H1 (cell line): Measurements from ENCODE around the gene CCDC80. TPM values are rescaled to one million over a fixed set of nuclear protein-coding genes. Genes with fewer than 3 reads are reported as not detected.

Experiments used
- CTCF ChIA-PET: fragments of 300-600 bp; sonication (Branson Sonifier 250); formaldehyde crosslinking; loops from one replicate; lab custom pipeline; 2021; ENCODE audit not compliant: partially characterized antibody; lab: Charles Lee
- POLR2A ChIA-PET: fragments of 300-600 bp; sonication (Branson Sonifier 250); formaldehyde crosslinking; loops from one replicate; lab custom pipeline; 2021; ENCODE audit warnings: inconsistent platforms; ENCODE audit not compliant: partially characterized antibody; lab: Charles Lee
- DNase-seq, 2 experiments: peaks; one replicate each; pipeline versions ENCODE4 v3.0.0 to v3.0.0-alpha.2; 2010 to 2022; ENCODE audit warnings: low spot score in 2 of 2, low read depth in 1 of 2, mixed read lengths in 1 of 2
- FAIRE-seq: peaks from 2 replicates; lab custom pipeline; 2011; peaks lifted over from hg19 to GRCh38; lab: Jason Lieb, UNC
- H2AFZ ChIP-seq: 2 replicates; pipeline ENCODE4 v1.8.1; 2012; ENCODE audit warnings: low read length, inconsistent platforms
- H2AK5ac ChIP-seq: 2 replicates; pipeline ENCODE4 v1.6.1; 2013; ENCODE audit warnings: low read depth, low read length
- H2BK120ac ChIP-seq: replicated peaks from 2 replicates; pipeline ENCODE3; 2013; ENCODE audit warnings: low read depth, low read length, inconsistent platforms
- H2BK12ac ChIP-seq: 2 replicates; pipeline ENCODE4 v1.6.1; 2013; ENCODE audit warnings: low read depth, low read length
- H2BK15ac ChIP-seq: 2 replicates; pipeline ENCODE4 v1.6.1; 2013; ENCODE audit warnings: low read length
- H2BK20ac ChIP-seq: 2 replicates; pipeline ENCODE4 v1.6.1; 2013; ENCODE audit warnings: low read length
- H2BK5ac ChIP-seq: 2 replicates; pipeline ENCODE4 v1.6.1; 2013; ENCODE audit warnings: low read depth, low read length
- H3K14ac ChIP-seq: 2 replicates; pipeline ENCODE4 v1.6.1; 2013; ENCODE audit warnings: inconsistent platforms; ENCODE audit not compliant: insufficient read length
- H3K18ac ChIP-seq: 2 replicates; pipeline ENCODE4 v1.6.1; 2013; ENCODE audit warnings: low read length; ENCODE audit errors: extremely low read depth
- H3K23ac ChIP-seq: 2 replicates; pipeline ENCODE4 v1.6.1; 2013; ENCODE audit warnings: inconsistent platforms; ENCODE audit not compliant: insufficient read length
- H3K23me2 ChIP-seq: 2 replicates; pipeline ENCODE4 v1.6.1; 2013; ENCODE audit warnings: low read depth, low read length
- H3K27ac ChIP-seq: 2 replicates; pipeline ENCODE4 v1.6.1; 2011; ENCODE audit warnings: low read depth, low read length, inconsistent platforms
- H3K27me3 ChIP-seq, 4 experiments: replicated peaks in 1 of 4; 1 replicate in 1 of 4; 2 replicates in 3 of 4; pipeline versions ENCODE4 v1.6.1 to v1.8.1; 2011 to 2013; ENCODE audit warnings: low read length in 3 of 4, mild to moderate bottlenecking in 3 of 4, inconsistent platforms in 2 of 4, mixed read lengths in 2 of 4, moderate library complexity in 1 of 4; ENCODE audit not compliant: control insufficient read depth in 3 of 4, insufficient read depth in 3 of 4; ENCODE audit errors: extremely low read depth in 1 of 4
- H3K36me3 ChIP-seq, 4 experiments: 2 replicates each; pipeline versions ENCODE4 v1.6.1 to v1.8.1; 2011 to 2013; ENCODE audit warnings: mild to moderate bottlenecking in 4 of 4, low read length in 3 of 4, moderate library complexity in 2 of 4, control low read depth in 1 of 4, inconsistent platforms in 1 of 4; ENCODE audit not compliant: insufficient read depth in 4 of 4, control insufficient read depth in 2 of 4
- H3K4ac ChIP-seq: replicated peaks from 2 replicates; pipeline ENCODE3; 2013; ENCODE audit warnings: low read length, low read depth, mixed read lengths, inconsistent platforms; ENCODE audit not compliant: insufficient read length
- H3K4me1 ChIP-seq, 4 experiments: replicated peaks in 1 of 4; 1 replicate in 1 of 4; 2 replicates in 3 of 4; pipeline versions ENCODE4 v1.6.1 to v1.8.1; 2011 to 2013; ENCODE audit warnings: low read length in 3 of 4, inconsistent platforms in 2 of 4, mixed read lengths in 1 of 4; ENCODE audit not compliant: insufficient read depth in 4 of 4, control insufficient read depth in 3 of 4
- H3K4me2 ChIP-seq, 2 experiments: 2 replicates each; pipeline versions ENCODE4 v1.6.1 to v1.8.1; 2011 to 2013; ENCODE audit warnings: low read depth in 2 of 2, low read length in 2 of 2, control low read depth in 1 of 2, inconsistent platforms in 1 of 2, mild to moderate bottlenecking in 1 of 2; ENCODE audit not compliant: insufficient read depth in 1 of 2
- H3K4me3 ChIP-seq, 4 experiments: fragments of 200-600, 300-600 bp in 1 of 4; sonication (generic), shearing (Covaris generic), sonication (Bioruptor Twin) in 1 of 4; 2 replicates each; pipeline versions ENCODE4 v1.5.1 to v1.8.1; 2011 to 2016; ENCODE audit warnings: low read length in 4 of 4, low read depth in 3 of 4, control low read depth in 2 of 4, inconsistent platforms in 2 of 4, mild to moderate bottlenecking in 2 of 4, mixed read lengths in 1 of 4, moderate library complexity in 1 of 4; ENCODE audit not compliant: insufficient read depth in 2 of 4; ENCODE audit errors: extremely low read depth in 1 of 4
- H3K56ac ChIP-seq: replicated peaks from 2 replicates; pipeline ENCODE3; 2013; ENCODE audit warnings: low read depth, mild to moderate bottlenecking, mixed read lengths, low read length, inconsistent platforms; ENCODE audit not compliant: insufficient read length
- H3K79me1 ChIP-seq: 2 replicates; pipeline ENCODE4 v1.6.1; 2013; ENCODE audit warnings: low read depth, low read length, control low read depth
- H3K79me2 ChIP-seq, 2 experiments: 2 replicates each; pipeline versions ENCODE4 v1.6.1 to v1.8.1; 2012 to 2013; ENCODE audit warnings: low read length in 2 of 2, mild to moderate bottlenecking in 2 of 2, inconsistent platforms in 1 of 2; ENCODE audit not compliant: insufficient read depth in 2 of 2, control insufficient read depth in 1 of 2
- H3K9ac ChIP-seq, 4 experiments: replicated peaks in 1 of 4; 1 replicate in 1 of 4; 2 replicates in 3 of 4; pipeline versions ENCODE4 v1.6.1 to v1.8.1; 2011 to 2013; ENCODE audit warnings: low read depth in 3 of 4, low read length in 3 of 4, control low read depth in 2 of 4, mild to moderate bottlenecking in 2 of 4, moderate library complexity in 2 of 4, inconsistent platforms in 1 of 4; ENCODE audit errors: extremely low read depth in 1 of 4
- H3K9me3 ChIP-seq, 2 experiments: 2 replicates each; pipeline versions ENCODE4 v1.6.1 to v1.8.1; 2012 to 2013; ENCODE audit warnings: mild to moderate bottlenecking in 2 of 2, moderate library complexity in 2 of 2, control low read depth in 1 of 2, inconsistent platforms in 1 of 2, low read depth in 1 of 2, low read length in 1 of 2, mixed read lengths in 1 of 2; ENCODE audit not compliant: insufficient read depth in 2 of 2
- H4K20me1 ChIP-seq, 2 experiments: replicated peaks in 1 of 2; 2 replicates each; pipeline versions ENCODE3 to v1.8.1; 2011 to 2013; ENCODE audit warnings: inconsistent platforms in 2 of 2, low read length in 2 of 2, mild to moderate bottlenecking in 1 of 2; ENCODE audit not compliant: insufficient read depth in 2 of 2, control insufficient read depth in 1 of 2
- H4K5ac ChIP-seq: 2 replicates; pipeline ENCODE4 v1.6.1; 2013; ENCODE audit warnings: low read length, low read depth, mixed read lengths, inconsistent platforms; ENCODE audit not compliant: insufficient read length
- H4K8ac ChIP-seq: 2 replicates; pipeline ENCODE4 v1.8.0; 2013; ENCODE audit warnings: mild to moderate bottlenecking, moderate library complexity, low read length, inconsistent platforms; ENCODE audit not compliant: insufficient read depth; ENCODE audit errors: extremely low read depth
- H4K91ac ChIP-seq: replicated peaks from 2 replicates; pipeline ENCODE3; 2013; ENCODE audit warnings: low read length, mixed read lengths, inconsistent platforms; ENCODE audit not compliant: insufficient read length
- ASH2L ChIP-seq: fragments of 200-600, 300-600 bp; sonication (generic); IDR thresholded peaks from one replicate; pipeline ENCODE4 v1.7.1; 2017; ENCODE audit warnings: low read length
- BRCA1 ChIP-seq: IDR thresholded peaks from 2 replicates; pipeline ENCODE4 v1.6.1; 2012; ENCODE audit warnings: low read depth, low read length, improper control_type of control experiment
- CTCF ChIP-seq, 3 experiments: IDR thresholded peaks; 1 replicate in 2 of 3; 2 replicates in 1 of 3; pipeline versions ENCODE4 v1.5.1 to v1.6.1; 2011; ENCODE audit warnings: low read length in 3 of 3, mild to moderate bottlenecking in 3 of 3, inconsistent platforms in 2 of 3, low read depth in 1 of 3, moderate library complexity in 1 of 3; ENCODE audit not compliant: insufficient read depth in 1 of 3; ENCODE audit errors: control extremely low read depth in 1 of 3
- HDAC2 ChIP-seq, 2 experiments: fragments of 300-600 bp in 1 of 2; sonication (generic) in 1 of 2; IDR thresholded peaks; 2 replicates each; pipeline ENCODE4 v1.6.1; 2011 to 2012; ENCODE audit warnings: low read depth in 2 of 2, low read length in 2 of 2, mild to moderate bottlenecking in 2 of 2, moderate library complexity in 2 of 2, borderline replicate concordance in 1 of 2, inconsistent platforms in 1 of 2
- POU5F1 ChIP-seq: IDR thresholded peaks from 2 replicates; pipeline ENCODE4 v1.6.1; 2011; ENCODE audit warnings: low read depth, mild to moderate bottlenecking, low read length, moderate library complexity
- RNF2 ChIP-seq: fragments of 200-900, 300-1000 bp; sonication (generic); IDR thresholded peaks from 2 replicates; pipeline ENCODE4 v1.7.1; 2016; ENCODE audit warnings: borderline replicate concordance, low read depth, mild to moderate bottlenecking, antibody characterized with exemption, low read length; ENCODE audit not compliant: poor library complexity, severe bottlenecking; ENCODE audit errors: missing control alignments
- RXRA ChIP-seq: IDR thresholded peaks from 2 replicates; pipeline ENCODE4 v1.6.1; 2011; ENCODE audit warnings: low read depth, mild to moderate bottlenecking, low read length, moderate library complexity; ENCODE audit not compliant: insufficient read depth
- SP4 ChIP-seq: IDR thresholded peaks from 2 replicates; pipeline ENCODE4 v1.6.1; 2012; ENCODE audit warnings: low read length, inconsistent platforms
- TEAD4 ChIP-seq: IDR thresholded peaks from 2 replicates; pipeline ENCODE4 v1.6.1; 2012; ENCODE audit warnings: low read depth, low read length, inconsistent platforms, mixed read lengths
- ZNF274 ChIP-seq: IDR thresholded peaks from 2 replicates; pipeline ENCODE4 v1.7.0; 2012; ENCODE audit warnings: low read length, borderline replicate concordance; ENCODE audit errors: extremely low read depth
- WGBS, 2 experiments: shearing (Covaris generic) in 1 of 2; methylation state at CpG; one replicate each; pipeline versions ENCODE4 v1.1.6 to v1.1.7; 2013 to 2015; ENCODE audit warnings: low lambda C conversion rate in 2 of 2, mixed read lengths in 2 of 2, inconsistent platforms in 1 of 2, low coverage in 1 of 2, missing lambda C conversion rate in 1 of 2; ENCODE audit not compliant: insufficient replicate concordance in 2 of 2, insufficient coverage in 1 of 2, insufficient read length in 1 of 2; ENCODE audit errors: extremely low coverage in 1 of 2, missing lambda C conversion rate in 1 of 2; 5-methylcytosine and 5-hydroxymethylcytosine counted together
- polyA plus RNA-seq, 7 experiments: library from polyadenylated mRNA; depleted of rRNA in 3 of 7; stranded (reverse) in 5 of 7; unstranded in 2 of 7; fragments of >200 nt in 5 of 7; fragments of 200-250 nt in 2 of 7; gene quantifications; 1 replicate in 5 of 7; 2 replicates in 1 of 7; 4 replicates in 1 of 7; pipeline versions ENCODE4 v1.2.1 to v1.2.3, GENCODE V29; 2011 to 2013; ENCODE audit warnings: missing spikeins in 2 of 7, mixed read lengths in 2 of 7
- total RNA-seq: library from RNA; stranded (reverse); fragmentation: NEBNext Ultra II Directional; extraction: Animal tissue kit (Norgen Biotek cat#: 25700); gene quantifications from 2 replicates; pipeline ENCODE4 v1.2.1, GENCODE V29; 2021

Gene CCDC80
- total and polyA plus RNA-seq, 2 of the 8 experiments (the other 6 are each of a cell fraction or from before 2014, with no cell fraction given): 1.1 to 12.9 TPM

GRCh38 chr3:112555535-112556170, 85.3 kb downstream of the CCDC80 start:
- H3K4ac ChIP-seq: no peak overlapping the region
- no peaks in the 10 kb centered on the region for H3K9me3 ChIP-seq
- H3K23me2 ChIP-seq: 0 out of 2 replicates have a peak, but pooled peaks cover under 1% of the 10 kb centered on the region
- H4K20me1 ChIP-seq: no peaks in the 10 kb centered on the region
- H4K91ac ChIP-seq: no peak overlapping the region
- H3K23ac ChIP-seq: no peak overlapping the region
- peaks cover 0 to 9% (median 4%) of the 10 kb centered on the region in 4 experiments; a peak in 3 of 8 replicates for H3K36me3 ChIP-seq
- no peak overlapping the region for H3K56ac ChIP-seq
- no peak overlapping the region for H2AK5ac ChIP-seq
- H3K18ac ChIP-seq: no peak overlapping the region
- H4K8ac ChIP-seq: no peak overlapping the region
- H3K79me1 ChIP-seq: no peaks in the 10 kb centered on the region; the same call in 1 of the 2 replicates
- H3K4me2 ChIP-seq: no peak overlapping the region
- no peak overlapping the region for H2BK5ac ChIP-seq
- H3K4me1 ChIP-seq: no peaks in the 10 kb centered on the region
- H4K5ac ChIP-seq: no peak overlapping the region
- H2BK12ac ChIP-seq: no peak overlapping the region
- no peak overlapping the region for H2BK20ac ChIP-seq
- H3K9ac ChIP-seq: no peak overlapping the region
- no peak for DNase-seq
- FAIRE-seq: no peak
- H3K79me2 ChIP-seq: peaks cover 3 to 61% of the 10 kb centered on the region in 2 experiments; a peak in 3 of 4 replicates
- H3K14ac ChIP-seq: no peak overlapping the region
- no peaks in the 10 kb centered on the region for H3K27me3 ChIP-seq
- H3K27ac ChIP-seq: no peak overlapping the region
- ChIA-PET POLR2A (no interaction called here), CTCF (no interaction called here)
- H2AFZ ChIP-seq: no peak overlapping the region
- no peak overlapping the region for H3K4me3 ChIP-seq
- whole genome bisulfite sequencing, 2 experiments: 100% methylated on average over 1 of the region's 1 CpG; no CpG with 5 or more reads in 1 of the 2 experiments
- H2BK15ac ChIP-seq: no peak overlapping the region
- H2BK120ac ChIP-seq: no peak overlapping the region
- TF ChIP-seq RXRA (no peak), POU5F1 (no peak), RNF2 (no peak), ASH2L (no peak), TEAD4 (no peak), ZNF274 (no peak), CTCF (IDR thresholded peaks at IDR 0.05; ENCODE audit: control extremely low read depth in 1 of 3, insufficient read depth in 1 of 3, low read depth in 1 of 3, low read length in 3 of 3) (no peak), BRCA1 (no peak), HDAC2 (IDR thresholded peaks at IDR 0.05; ENCODE audit: borderline replicate concordance in 1 of 2, low read depth in 2 of 2, low read length in 2 of 2) (no peak), SP4 (no peak)
